NT2/D1 (cell line): ENCODE data around the gene BEAN1.
"Not testable (repeated sequence)": the region's sequence is repeated elsewhere in the genome, so short reads cannot be mapped to it uniquely, and the experiment has no call there.

Source experiments
- DNase-seq: peaks from one replicate; pipeline ENCODE4 v3.0.0-alpha.2; 2011; ENCODE audit warnings: low read depth, low spot score
- H3K27me3 ChIP-seq: 2 replicates; pipeline ENCODE4 v1.6.0; 2011; ENCODE audit warnings: mild to moderate bottlenecking; ENCODE audit not compliant: insufficient read length, insufficient read depth
- H3K36me3 ChIP-seq: 2 replicates; pipeline ENCODE4 v1.6.1; 2011; ENCODE audit warnings: mild to moderate bottlenecking, low read length, mixed read lengths; ENCODE audit not compliant: insufficient read depth, insufficient read length
- H3K4me1 ChIP-seq: 2 replicates; pipeline ENCODE4 v1.5.1; 2011; ENCODE audit not compliant: insufficient read depth, insufficient read length
- H3K4me3 ChIP-seq: 2 replicates; pipeline ENCODE4 v1.5.1; 2011; ENCODE audit warnings: low read depth; ENCODE audit not compliant: insufficient read length
- H3K9ac ChIP-seq: 2 replicates; pipeline ENCODE4 v1.6.0; 2011; ENCODE audit warnings: low read depth; ENCODE audit not compliant: insufficient read length
- H3K9me3 ChIP-seq: 2 replicates; pipeline ENCODE4 v1.5.1; 2011; ENCODE audit warnings: mild to moderate bottlenecking, low read length; ENCODE audit not compliant: insufficient read depth
- SUZ12 ChIP-seq: IDR thresholded peaks from 2 replicates; pipeline ENCODE4 v1.6.1; 2011; ENCODE audit not compliant: insufficient read length, insufficient read depth; ENCODE audit errors: extremely low read depth
- YY1 ChIP-seq: IDR thresholded peaks from 2 replicates; pipeline ENCODE4 v1.6.1; 2011; ENCODE audit not compliant: insufficient read length, insufficient read depth
- ZNF274 ChIP-seq: IDR thresholded peaks from 2 replicates; pipeline ENCODE4 v1.6.1; 2011; ENCODE audit warnings: mild to moderate bottlenecking, low read depth, low read length

BEAN1 gene

GRCh38 chr16:66444049-66444481 lies 17.0 kb downstream of the BEAN1 start:
- Histone ChIP-seq H3K9ac (no peak overlapping the region), H3K27me3 (no peaks in the 10 kb centered on the region), H3K4me3 (no peak overlapping the region), H3K4me1 (peaks cover 5% of the 10 kb centered on the region), H3K36me3 (no peaks in the 10 kb centered on the region), H3K9me3 (no peaks in the 10 kb centered on the region)
- DNase-seq: no peak
- TF ChIP-seq SUZ12: no peak
- TF ChIP-seq YY1: no peak
- no peak for TF ChIP-seq ZNF274

- no peak for DNase-seq
- H3K36me3 ChIP-seq: no peaks in the 10 kb centered on the region
- H3K4me1 ChIP-seq: peaks cover 3% of the 10 kb centered on the region
- no peaks in the 10 kb centered on the region for H3K9me3 ChIP-seq
- H3K27me3 ChIP-seq: no peaks in the 10 kb centered on the region
- TF ChIP-seq YY1 (no peak), ZNF274 (no peak), SUZ12 (no peak)
- H3K9ac ChIP-seq: no peak overlapping the region
- H3K4me3 ChIP-seq: no peak overlapping the region
Observed at GRCh38 chr16:66446737-66447136, 19.6 kb downstream of the BEAN1 start.

- TF ChIP-seq SUZ12: no peak
- no peak for TF ChIP-seq YY1
- TF ChIP-seq ZNF274: no peak
- H3K36me3 ChIP-seq: no peaks in the 10 kb centered on the region
- H3K27me3 ChIP-seq: no peaks in the 10 kb centered on the region
- no peak overlapping the region for H3K4me3 ChIP-seq
- no peaks in the 10 kb centered on the region for H3K9me3 ChIP-seq
- no peak for DNase-seq
- no peak overlapping the region for H3K9ac ChIP-seq
- peaks cover 3% of the 10 kb centered on the region for H3K4me1 ChIP-seq
Observed at GRCh38 chr16:66447491-66447890, 20.4 kb downstream of the BEAN1 start.

GRCh38 chr16:66451548-66451947 lies 24.5 kb downstream of the BEAN1 start:
- TF ChIP-seq ZNF274 (no peak), YY1 (no peak), SUZ12 (no peak)
- no peaks in the 10 kb centered on the region for H3K36me3 ChIP-seq
- H3K4me1 ChIP-seq: no peaks in the 10 kb centered on the region
- no peak for DNase-seq
- H3K9me3 ChIP-seq: no peaks in the 10 kb centered on the region
- H3K27me3 ChIP-seq: no peaks in the 10 kb centered on the region
- no peak overlapping the region for H3K4me3 ChIP-seq
- no peak overlapping the region for H3K9ac ChIP-seq

- H3K4me1 ChIP-seq, H3K36me3 ChIP-seq, H3K27me3 ChIP-seq, H3K9ac ChIP-seq, H3K9me3 ChIP-seq, DNase-seq, H3K4me3 ChIP-seq: not testable (repeated sequence)
Observed at GRCh38 chr16:66453230-66453629, 26.1 kb downstream of the BEAN1 start.

- H3K4me1 ChIP-seq: peaks cover 13% of the 10 kb centered on the region
- no peak for DNase-seq
- H3K4me3 ChIP-seq: no peak overlapping the region
- TF ChIP-seq YY1: no peak
- no peak for TF ChIP-seq SUZ12
- no peak for TF ChIP-seq ZNF274
- H3K9me3 ChIP-seq: no peaks in the 10 kb centered on the region
- no peaks in the 10 kb centered on the region for H3K27me3 ChIP-seq
- no peak overlapping the region for H3K9ac ChIP-seq
- no peaks in the 10 kb centered on the region for H3K36me3 ChIP-seq
Observed at GRCh38 chr16:66454751-66455150, 27.7 kb downstream of the BEAN1 start.

GRCh38 chr16:66455970-66456369 lies 28.9 kb downstream of the BEAN1 start:
- TF ChIP-seq YY1: no peak
- TF ChIP-seq ZNF274: no peak
- no peak for TF ChIP-seq SUZ12
- H3K4me1 ChIP-seq: peaks cover 13% of the 10 kb centered on the region

GRCh38 chr16:66457888-66458287 lies 30.8 kb downstream of the BEAN1 start:
- Histone ChIP-seq H3K4me3 (no peak overlapping the region), H3K9me3 (no peaks in the 10 kb centered on the region), H3K4me1 (peaks cover 13% of the 10 kb centered on the region), H3K9ac (no peak overlapping the region), H3K27me3 (peaks cover 3% of the 10 kb centered on the region), H3K36me3 (no peaks in the 10 kb centered on the region)
- DNase-seq: no peak
- no peak for TF ChIP-seq ZNF274
- TF ChIP-seq SUZ12: no peak
- no peak for TF ChIP-seq YY1

More at GRCh38 chr16:66455970-66456369, 28.9 kb downstream of the BEAN1 start:
- Histone ChIP-seq H3K36me3 (no peaks in the 10 kb centered on the region), H3K9me3 (no peaks in the 10 kb centered on the region), H3K4me3 (no peak overlapping the region), H3K27me3 (no peaks in the 10 kb centered on the region), H3K9ac (no peak overlapping the region)
- no peak for DNase-seq
